MCF 10A (cell line): ENCODE measurements around the gene ZFHX2. TPM values are rescaled to one million over a fixed set of nuclear protein-coding genes. Genes with fewer than 3 reads are reported as not detected.

Experiments used
- BruUV-seq: library from RNA; stranded (reverse); fragments of 400-500 nt; replicated peaks from 2 replicates; lab custom pipeline; 2021; lab: Mats Ljungman, UMichigan
- CTCF ChIA-PET: fragments of 300-600 bp; sonication (Branson Sonifier 250); formaldehyde crosslinking; extraction: SDS; loops from one replicate; lab custom pipeline; 2021; ENCODE audit warnings: antibody characterized with exemption, inconsistent platforms; lab: Yijun Ruan, JAX
- POLR2A ChIA-PET: fragments of 300-600, 350-650 bp; sonication (Branson Sonifier 250); formaldehyde crosslinking; extraction: SDS; loops from one replicate; lab custom pipeline; 2020; ENCODE audit warnings: antibody characterized with exemption, inconsistent platforms; lab: Yijun Ruan, JAX
- DNase-seq: peaks from one replicate; pipeline ENCODE4 v3.0.0-alpha.2; 2018; ENCODE audit not compliant: unreplicated experiment
- H3K27ac Mint-ChIP-seq: one replicate; pipeline ENCODE4 v1.8.0; 2022; ENCODE audit warnings: mild to moderate bottlenecking, low read depth, mixed read lengths; ENCODE audit not compliant: unreplicated experiment
- H3K27me3 Mint-ChIP-seq: one replicate; pipeline ENCODE4 v1.8.0; 2022; ENCODE audit warnings: mixed read lengths; ENCODE audit not compliant: insufficient read depth, unreplicated experiment
- H3K36me3 Mint-ChIP-seq: one replicate; pipeline ENCODE4 v1.8.0; 2022; ENCODE audit warnings: mild to moderate bottlenecking, moderate library complexity, mixed read lengths; ENCODE audit not compliant: insufficient read depth, unreplicated experiment
- H3K4me1 Mint-ChIP-seq: one replicate; pipeline ENCODE4 v1.8.0; 2022; ENCODE audit warnings: mixed read lengths; ENCODE audit not compliant: insufficient read depth, unreplicated experiment
- H3K4me3 Mint-ChIP-seq: one replicate; pipeline ENCODE4 v1.8.0; 2022; ENCODE audit warnings: mild to moderate bottlenecking, moderate library complexity, mixed read lengths; ENCODE audit not compliant: unreplicated experiment
- H3K9me3 Mint-ChIP-seq: one replicate; pipeline ENCODE4 v1.8.0; 2022; ENCODE audit warnings: mixed read lengths; ENCODE audit not compliant: unreplicated experiment
- CTCF ChIP-seq: fragments of 200-600 bp; IDR thresholded peaks from one replicate; pipeline ENCODE4 v1.8.0; 2022; ENCODE audit warnings: antibody characterized with exemption, mild to moderate bottlenecking; ENCODE audit not compliant: unreplicated experiment
- intact Hi-C: fragments of 100-400 bp; cut with micrococcal nuclease; formaldehyde crosslinking; loops from 2 replicates; pipeline ENCODE4 v1.14.1; 2022
- total RNA-seq: library from RNA; stranded (reverse); gene quantifications from 2 replicates; pipeline ENCODE4 v1.2.3, GENCODE V29; 2022

Gene ZFHX2
- total RNA-seq, 1 experiment from 2014 or later, result 1.8 TPM

DNA sequence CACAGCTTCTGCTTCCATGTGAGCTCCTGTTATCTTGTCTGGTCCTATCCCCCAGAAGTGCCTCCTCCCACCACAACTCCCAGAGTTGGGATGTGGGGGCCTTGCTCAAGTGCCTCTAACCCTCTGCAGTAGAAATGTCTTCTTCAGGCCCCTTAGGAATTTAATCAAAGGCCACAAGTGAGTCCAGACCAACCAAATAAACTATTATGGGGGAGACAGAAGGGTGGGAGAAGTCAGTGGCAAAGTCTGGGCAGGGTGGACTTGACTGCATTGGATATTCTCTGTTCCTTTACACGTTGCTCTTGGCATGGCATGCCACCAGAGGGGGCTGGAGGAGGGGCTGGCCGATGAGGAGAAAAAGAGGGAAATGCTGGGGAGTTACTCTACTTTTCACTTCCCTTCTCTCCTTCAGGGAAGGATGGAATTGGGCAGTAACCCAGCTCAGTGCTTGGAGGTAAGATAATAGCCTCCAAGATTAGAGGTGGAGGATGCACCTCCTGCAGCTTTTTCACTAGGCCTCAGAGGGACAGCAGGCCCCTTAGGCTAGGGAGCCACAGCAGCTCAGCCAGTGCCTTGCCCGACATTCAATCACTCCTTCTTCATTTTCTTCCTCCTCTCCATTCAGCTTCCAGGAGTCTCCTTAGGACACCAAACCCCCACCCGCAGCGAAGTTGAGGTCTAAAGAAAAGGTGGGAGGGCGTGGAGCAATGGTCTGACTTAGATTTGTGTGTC is 17.2 kb upstream of the ZFHX2 start:
- no TSS peak for BruUV-seq
- Mint-ChIP-seq H3K27me3 (no peaks in the 10 kb centered on the region), H3K27ac (peak overlapping the region; percentile 91), H3K36me3 (peaks cover 24% of the 10 kb centered on the region), H3K4me1 (peaks cover 31% of the 10 kb centered on the region), H3K9me3 (no peaks in the 10 kb centered on the region), H3K4me3 (peak overlapping the region; percentile 99)
- CTCF ChIA-PET, result interaction anchor here (0.6 to 7.6 kb wide), 5 partner anchors 9 to 421 kb away, joined by 3 to 57 read pairs (median 4); no protein-coding TSS in a partner anchor
- POLR2A ChIA-PET, result interaction anchor here (1.0 to 1.1 kb wide), 2 partner anchors 9 to 16 kb away, joined by 3 read pairs; no protein-coding TSS in a partner anchor
- no peak for TF ChIP-seq CTCF
- DNase-seq, result peak; percentile 24
- intact Hi-C loops, result loop anchor here (5.0 kb wide), 1 partner anchor 524 kb away; the partner anchor contains the start of gene PCK2

- Mint-ChIP-seq H3K27me3 (no peaks in the 10 kb centered on the region), H3K4me1 (peaks cover 31% of the 10 kb centered on the region), H3K36me3 (peaks cover 29% of the 10 kb centered on the region), H3K4me3 (peak overlapping the region; percentile 99), H3K9me3 (no peaks in the 10 kb centered on the region), H3K27ac (peak overlapping the region; percentile 91)
- ChIA-PET CTCF (interaction anchor here (0.6 to 7.6 kb wide), 5 partner anchors 9 to 304 kb away, joined by 3 to 57 read pairs (median 4); partner anchors contain the start of gene ZFHX2), POLR2A (interaction anchor here (0.6 to 1.8 kb wide), 7 partner anchors 10 to 706 kb away, joined by 3 to 16 read pairs (median 4); partner anchors contain the start of gene THTPA)
- intact Hi-C loops, result loop anchor here (5.0 kb wide), 1 partner anchor 524 kb away; the partner anchor contains the start of gene PCK2
- BruUV-seq, result TSS peak; percentile 68
- no peak for DNase-seq
- no peak for TF ChIP-seq CTCF
Measured at GRCh38 chr14:23568021-23568599, 16.5 kb upstream of the ZFHX2 start.

DNA sequence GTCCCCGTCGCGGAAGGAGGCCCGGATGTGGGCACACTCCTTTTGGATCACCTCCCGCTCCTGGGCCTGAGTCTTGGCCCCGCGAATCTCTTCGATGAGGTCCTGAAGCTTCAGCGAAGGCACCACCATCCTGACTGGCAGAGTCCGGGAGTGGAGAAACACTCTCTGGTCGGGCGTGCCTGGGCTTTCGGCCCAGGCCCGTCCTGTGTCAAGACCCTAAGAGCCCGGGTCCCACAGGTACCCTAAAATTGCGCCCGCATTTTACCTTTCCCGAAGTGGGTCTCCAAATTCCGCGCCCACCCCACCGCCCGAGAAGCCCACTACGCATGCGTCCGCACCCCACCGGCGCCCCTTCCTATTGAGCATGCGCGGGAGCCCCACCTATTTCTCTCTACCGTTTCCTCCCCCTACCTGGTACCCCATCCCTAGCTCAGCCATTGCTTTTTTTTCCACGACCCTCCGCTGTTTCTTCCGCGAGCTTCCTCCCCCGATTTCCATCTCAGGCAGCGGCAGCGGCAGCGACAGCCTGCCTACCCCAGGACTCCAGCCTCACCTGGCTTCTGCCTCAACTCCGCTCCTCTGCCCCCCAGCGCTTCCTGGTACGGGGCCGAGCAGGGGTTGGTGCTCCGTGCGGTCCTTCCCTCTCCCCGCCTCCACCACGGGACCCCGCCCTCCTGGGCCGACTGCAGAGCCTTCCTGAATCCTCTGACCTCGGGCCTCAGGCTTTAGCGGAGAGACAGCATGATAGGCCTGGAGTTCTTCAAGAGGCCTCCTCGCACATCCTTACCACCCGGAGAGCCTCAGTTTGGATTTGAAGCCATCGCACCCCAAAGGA is 15.8 kb upstream of the ZFHX2 start, which contains the start of gene AP1G2:
TSS of gene AP1G2 (minus strand) at position 606 of the 835 bp plus-strand sequence. CDS start at position 129, 477 bp downstream.
- BruUV-seq, result TSS peak; percentile 34
- peaks cover 26% of the 10 kb centered on the region for H3K4me1 Mint-ChIP-seq
- POLR2A ChIA-PET, result interaction anchor here (0.5 to 1.8 kb wide), 14 partner anchors 9 to 706 kb away, joined by 3 to 16 read pairs (median 3); partner anchors contain the start of genes PABPN1, THTPA and ZFHX2
- CTCF ChIA-PET, result interaction anchor here (0.6 to 7.6 kb wide), 9 partner anchors 8 to 243 kb away, joined by 3 to 57 read pairs (median 4); partner anchors contain the start of gene ZFHX2
- peaks cover 36% of the 10 kb centered on the region for H3K36me3 Mint-ChIP-seq
- peak within 1 kb of the TSS; percentile 91 for H3K27ac Mint-ChIP-seq
- peak; percentile 90 for DNase-seq
- intact Hi-C loops, result loop anchor here (5.0 kb wide), 1 partner anchor 525 kb away; the partner anchor contains the start of gene PCK2
- H3K9me3 Mint-ChIP-seq, result no peaks in the 10 kb centered on the region
- H3K4me3 Mint-ChIP-seq, result peak within 1 kb of the TSS; percentile 99
- H3K27me3 Mint-ChIP-seq, result no peaks in the 10 kb centered on the region
- no peak for TF ChIP-seq CTCF
